SK-N-SH (cell line): ENCODE measurements around the gene MALT1. TPM values are rescaled to one million over a fixed set of nuclear protein-coding genes. Genes with fewer than 3 reads are reported as not detected.

Source experiments
- CTCF ChIA-PET: fragments of 300-600, 350-600 bp; formaldehyde crosslinking; extraction: SDS; loops from one replicate; lab custom pipeline; 2021; lab: Yijun Ruan, JAX
- POLR2A ChIA-PET: fragments of 350-600 bp; sonication (Branson Sonifier 250); formaldehyde crosslinking; extraction: SDS; loops from one replicate; lab custom pipeline; 2020; ENCODE audit warnings: antibody characterized with exemption, inconsistent platforms; lab: Yijun Ruan, JAX
- DNase-seq: peaks from one replicate; pipeline ENCODE4 v3.0.0; 2012
- H2AFZ ChIP-seq: fragments of 200-600 bp; sonication (generic); 2 replicates; pipeline ENCODE4 v1.8.1; 2016; ENCODE audit warnings: antibody characterized with exemption, mild to moderate bottlenecking, low read depth
- H3F3A ChIP-seq: fragments of 200-600 bp; sonication (generic); replicated peaks from 2 replicates; pipeline ENCODE3; 2016; ENCODE audit warnings: antibody characterized with exemption, mild to moderate bottlenecking; ENCODE audit not compliant: insufficient read depth
- H3K27ac ChIP-seq, 2 experiments: fragments of 200-500 bp in 1 of 2; fragments of 200-600 bp in 1 of 2; sonication (Bioruptor generic) in 1 of 2; sonication (generic), shearing (Covaris generic) in 1 of 2; 2 replicates each; pipeline versions ENCODE4 v1.5.1 to v1.6.1; 2014 to 2016; ENCODE audit warnings: low read depth in 2 of 2, inconsistent platforms in 1 of 2, low read length in 1 of 2, mild to moderate bottlenecking in 1 of 2, mixed read lengths in 1 of 2
- H3K27me3 ChIP-seq: fragments of 200-600 bp; sonication (generic), shearing (Covaris generic); 2 replicates; pipeline ENCODE4 v1.6.1; 2016; ENCODE audit warnings: mixed run types; ENCODE audit not compliant: insufficient read depth
- H3K36me3 ChIP-seq, 2 experiments: fragments of 200-500 bp in 1 of 2; fragments of 200-600 bp in 1 of 2; sonication (Bioruptor generic) in 1 of 2; sonication (generic) in 1 of 2; replicated peaks in 1 of 2; 2 replicates each; pipeline versions ENCODE3 to v1.5.1; 2014 to 2016; ENCODE audit warnings: low read length in 1 of 2, mild to moderate bottlenecking in 1 of 2; ENCODE audit not compliant: insufficient read depth in 2 of 2, control insufficient read depth in 1 of 2
- H3K4me1 ChIP-seq, 2 experiments: fragments of 200-500 bp in 1 of 2; fragments of 200-600 bp in 1 of 2; sonication (Bioruptor generic) in 1 of 2; sonication (generic), shearing (Covaris generic) in 1 of 2; 2 replicates each; pipeline versions ENCODE4 v1.5.1 to v1.6.1; 2014 to 2016; ENCODE audit warnings: low read depth in 1 of 2, low read length in 1 of 2, mixed run types in 1 of 2; ENCODE audit not compliant: insufficient read depth in 2 of 2, control insufficient read depth in 1 of 2
- H3K4me2 ChIP-seq: fragments of 200-600 bp; sonication (generic), shearing (Covaris generic); 2 replicates; pipeline ENCODE4 v1.6.1; 2017; ENCODE audit warnings: mixed run types
- H3K4me3 ChIP-seq, 2 experiments: fragments of 200-500 bp in 1 of 2; fragments of 200-600 bp in 1 of 2; sonication (Bioruptor generic) in 1 of 2; sonication (generic), shearing (Covaris generic) in 1 of 2; 2 replicates each; pipeline versions ENCODE4 v1.5.1 to v1.8.1; 2014 to 2016; ENCODE audit warnings: low read depth in 2 of 2, inconsistent platforms in 1 of 2, low read length in 1 of 2, mild to moderate bottlenecking in 1 of 2, mixed read lengths in 1 of 2, moderate library complexity in 1 of 2
- H3K79me2 ChIP-seq: fragments of 200-600 bp; sonication (generic); 2 replicates; pipeline ENCODE4 v1.8.1; 2017; ENCODE audit warnings: mild to moderate bottlenecking; ENCODE audit not compliant: insufficient read depth
- H3K9ac ChIP-seq: fragments of 200-600 bp; sonication (generic); 2 replicates; pipeline ENCODE4 v1.6.1; 2017; ENCODE audit warnings: mixed run types
- H3K9me2 ChIP-seq: fragments of 200-600 bp; sonication (generic); 2 replicates; pipeline ENCODE4 v1.6.1; 2017; ENCODE audit warnings: mixed run types
- H3K9me3 ChIP-seq: fragments of 200-600 bp; sonication (generic); 2 replicates; pipeline ENCODE4 v1.6.1; 2017; ENCODE audit warnings: mixed run types, mild to moderate bottlenecking, moderate library complexity
- H4K20me1 ChIP-seq: fragments of 200-600 bp; sonication (generic); 2 replicates; pipeline ENCODE4 v1.6.1; 2017; ENCODE audit warnings: mild to moderate bottlenecking, mixed run types; ENCODE audit not compliant: insufficient read depth
- CHD2 ChIP-seq: fragments of 150-350 bp; IDR thresholded peaks from 2 replicates; pipeline ENCODE4 v1.6.1; 2018; ENCODE audit warnings: low read length; ENCODE audit not compliant: partially characterized antibody
- EZH2phosphoT487 ChIP-seq: fragments of 200-600 bp; sonication (generic); IDR thresholded peaks from 2 replicates; pipeline ENCODE4 v1.6.1; 2017; ENCODE audit warnings: low read depth, mixed run types, mild to moderate bottlenecking, antibody characterized with exemption, moderate library complexity, borderline replicate concordance
- FOSL2 ChIP-seq: IDR thresholded peaks from 2 replicates; pipeline ENCODE4 v1.4.0; 2012; ENCODE audit warnings: low read depth, mild to moderate bottlenecking, moderate library complexity, borderline replicate concordance
- FOXJ3 ChIP-seq: sonication (generic); formaldehyde crosslinking; IDR thresholded peaks from 2 replicates; pipeline ENCODE4 v1.5.1; 2020; ENCODE audit warnings: mild to moderate bottlenecking, missing genetic modification reagents
- GATA2 ChIP-seq: sonication (generic); formaldehyde crosslinking; IDR thresholded peaks from 2 replicates; pipeline ENCODE4 v1.5.0; 2020; ENCODE audit warnings: mild to moderate bottlenecking, missing genetic modification reagents
- NRF1 ChIP-seq: IDR thresholded peaks from 2 replicates; pipeline ENCODE4 v1.6.1; 2012; ENCODE audit warnings: low read depth, mild to moderate bottlenecking, low read length
- RAD21 ChIP-seq: IDR thresholded peaks from 2 replicates; pipeline ENCODE4 v1.6.1; 2012; ENCODE audit warnings: mild to moderate bottlenecking, low read length
- RCOR1 ChIP-seq: fragments of 150-350 bp; IDR thresholded peaks from 2 replicates; pipeline ENCODE4 v1.6.1; 2017; ENCODE audit warnings: antibody characterized with exemption, low read length
- REST ChIP-seq: IDR thresholded peaks from 2 replicates; pipeline ENCODE4 v1.6.1; 2012; ENCODE audit warnings: mild to moderate bottlenecking, low read depth, low read length, moderate library complexity
- TCF12 ChIP-seq: IDR thresholded peaks from 2 replicates; pipeline ENCODE4 v1.4.0; 2012
- YY1 ChIP-seq: IDR thresholded peaks from 2 replicates; pipeline ENCODE4 v1.4.0; 2012; ENCODE audit warnings: low read depth, mild to moderate bottlenecking
- WGBS: methylation state at CpG from one replicate; pipeline ENCODE4 v1.1.6; 2017; ENCODE audit warnings: low lambda C conversion rate; 5-methylcytosine and 5-hydroxymethylcytosine counted together
- polyA plus RNA-seq, 3 experiments: library from polyadenylated mRNA; depleted of rRNA; stranded (reverse); fragments of >200 nt; gene quantifications; 2 replicates each; pipeline ENCODE4 v1.2.3, GENCODE V29; 2012

MALT1 gene
- polyA plus RNA-seq, 1 of the 3 experiments (the other 2 are of a cell fraction) = 6.6 TPM

GRCh38 chr18:58728719-58729118, 57.5 kb downstream of the MALT1 start:
- H3K9ac ChIP-seq = no peak overlapping the region
- DNase-seq = peak; percentile 8
- no peak for TF ChIP-seq YY1
- TF ChIP-seq CHD2 = no peak
- no peak for TF ChIP-seq REST
- no peak for TF ChIP-seq FOXJ3 (CRISPR knock-in tag)
- no peak for TF ChIP-seq RCOR1
- TF ChIP-seq EZH2phosphoT487 = no peak
- TF ChIP-seq RAD21 = no peak
- TF ChIP-seq GATA2 = peak; percentile 28; the same call in 1 of the 2 replicates
- TF ChIP-seq, all 33 proteins: peak for 1
- CTCF ChIA-PET = interaction anchor here (1.5 kb wide), 1 partner anchor 35 kb away, joined by 3 read pairs; no protein-coding TSS in a partner anchor
- Histone ChIP-seq H4K20me1 (no peaks in the 10 kb centered on the region), H3K9me2 (no peaks in the 10 kb centered on the region), H3K27ac (no peak overlapping the region), H2AFZ (no peak overlapping the region), H3K9me3 (no peaks in the 10 kb centered on the region), H3K27me3 (no peaks in the 10 kb centered on the region), H3F3A (peaks cover 8% of the 10 kb centered on the region), H3K4me3 (no peak overlapping the region), H3K4me2 (no peak overlapping the region), H3K36me3 (peaks cover 11% of the 10 kb centered on the region in 2 experiments), H3K4me1 (peaks cover 0 to 5% of the 10 kb centered on the region in 2 experiments; a peak in 1 of 4 replicates), H3K79me2 (no peaks in the 10 kb centered on the region; the same call in 1 of the 2 replicates)
- WGBS = 91% methylated on average over 3 of the region's 3 CpGs
- POLR2A ChIA-PET = no interaction called here

GRCh38 chr18:58730618-58731017, 59.4 kb downstream of the MALT1 start:
- H4K20me1 ChIP-seq = no peaks in the 10 kb centered on the region
- no peaks in the 10 kb centered on the region for H3K9me2 ChIP-seq
- no peaks in the 10 kb centered on the region for H3K27me3 ChIP-seq
- POLR2A ChIA-PET = no interaction called here
- DNase-seq = no peak
- peaks cover 15 to 25% of the 10 kb centered on the region in 2 experiments for H3K36me3 ChIP-seq
- 98% methylated on average over 2 of the region's 2 CpGs for WGBS
- H3K27ac ChIP-seq = no peak overlapping the region
- TF ChIP-seq NRF1 (no peak), GATA2 (no peak), TCF12 (no peak), EZH2phosphoT487 (no peak), FOSL2 (no peak)
- H3K79me2 ChIP-seq = no peaks in the 10 kb centered on the region; the same call in 1 of the 2 replicates
- no peak overlapping the region for H2AFZ ChIP-seq
- H3K9ac ChIP-seq = no peak overlapping the region
- H3K4me3 ChIP-seq = no peak overlapping the region
- peaks cover 0 to 5% of the 10 kb centered on the region in 2 experiments; a peak in 1 of 4 replicates for H3K4me1 ChIP-seq
- no peaks in the 10 kb centered on the region for H3K9me3 ChIP-seq
- no peak overlapping the region for H3K4me2 ChIP-seq
- CTCF ChIA-PET = interaction anchor here (2.3 kb wide), 1 partner anchor 33 kb away, joined by 12 read pairs; no protein-coding TSS in a partner anchor
- peaks cover 8% of the 10 kb centered on the region for H3F3A ChIP-seq
